ENCODE measurements around the gene RASA3.

Gene RASA3

DNA sequence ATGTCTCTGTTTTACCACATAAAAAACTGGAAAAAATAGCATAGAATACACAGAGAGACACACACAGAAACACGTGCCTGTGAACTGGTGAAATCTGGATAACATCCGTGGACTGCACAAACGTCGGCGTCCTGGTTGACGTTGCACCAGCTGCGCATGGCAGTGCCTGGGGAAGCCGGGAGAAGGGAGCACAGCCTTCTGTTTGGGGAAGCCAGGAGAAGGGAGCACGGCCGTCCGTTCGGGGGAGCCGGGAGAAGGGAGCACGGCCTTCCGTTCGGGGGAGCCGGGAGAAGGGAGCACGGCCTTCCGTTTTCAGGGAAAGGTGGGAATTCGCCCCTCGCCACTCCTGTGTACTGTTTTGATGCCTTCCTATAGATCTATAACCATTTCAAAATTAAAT lies 94.7 kb downstream of the RASA3 start:
- TF ChIP-seq, protein P1, sequence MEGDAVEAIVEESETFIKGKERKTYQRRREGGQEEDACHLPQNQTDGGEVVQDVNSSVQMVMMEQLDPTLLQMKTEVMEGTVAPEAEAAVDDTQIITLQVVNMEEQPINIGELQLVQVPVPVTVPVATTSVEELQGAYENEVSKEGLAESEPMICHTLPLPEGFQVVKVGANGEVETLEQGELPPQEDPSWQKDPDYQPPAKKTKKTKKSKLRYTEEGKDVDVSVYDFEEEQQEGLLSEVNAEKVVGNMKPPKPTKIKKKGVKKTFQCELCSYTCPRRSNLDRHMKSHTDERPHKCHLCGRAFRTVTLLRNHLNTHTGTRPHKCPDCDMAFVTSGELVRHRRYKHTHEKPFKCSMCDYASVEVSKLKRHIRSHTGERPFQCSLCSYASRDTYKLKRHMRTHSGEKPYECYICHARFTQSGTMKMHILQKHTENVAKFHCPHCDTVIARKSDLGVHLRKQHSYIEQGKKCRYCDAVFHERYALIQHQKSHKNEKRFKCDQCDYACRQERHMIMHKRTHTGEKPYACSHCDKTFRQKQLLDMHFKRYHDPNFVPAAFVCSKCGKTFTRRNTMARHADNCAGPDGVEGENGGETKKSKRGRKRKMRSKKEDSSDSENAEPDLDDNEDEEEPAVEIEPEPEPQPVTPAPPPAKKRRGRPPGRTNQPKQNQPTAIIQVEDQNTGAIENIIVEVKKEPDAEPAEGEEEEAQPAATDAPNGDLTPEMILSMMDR (IDR thresholded peaks at IDR 0.05; ENCODE audit: low read length, missing control alignments) = no peak
- no peak for DNase-seq (ENCODE audit: low read depth)

DNA sequence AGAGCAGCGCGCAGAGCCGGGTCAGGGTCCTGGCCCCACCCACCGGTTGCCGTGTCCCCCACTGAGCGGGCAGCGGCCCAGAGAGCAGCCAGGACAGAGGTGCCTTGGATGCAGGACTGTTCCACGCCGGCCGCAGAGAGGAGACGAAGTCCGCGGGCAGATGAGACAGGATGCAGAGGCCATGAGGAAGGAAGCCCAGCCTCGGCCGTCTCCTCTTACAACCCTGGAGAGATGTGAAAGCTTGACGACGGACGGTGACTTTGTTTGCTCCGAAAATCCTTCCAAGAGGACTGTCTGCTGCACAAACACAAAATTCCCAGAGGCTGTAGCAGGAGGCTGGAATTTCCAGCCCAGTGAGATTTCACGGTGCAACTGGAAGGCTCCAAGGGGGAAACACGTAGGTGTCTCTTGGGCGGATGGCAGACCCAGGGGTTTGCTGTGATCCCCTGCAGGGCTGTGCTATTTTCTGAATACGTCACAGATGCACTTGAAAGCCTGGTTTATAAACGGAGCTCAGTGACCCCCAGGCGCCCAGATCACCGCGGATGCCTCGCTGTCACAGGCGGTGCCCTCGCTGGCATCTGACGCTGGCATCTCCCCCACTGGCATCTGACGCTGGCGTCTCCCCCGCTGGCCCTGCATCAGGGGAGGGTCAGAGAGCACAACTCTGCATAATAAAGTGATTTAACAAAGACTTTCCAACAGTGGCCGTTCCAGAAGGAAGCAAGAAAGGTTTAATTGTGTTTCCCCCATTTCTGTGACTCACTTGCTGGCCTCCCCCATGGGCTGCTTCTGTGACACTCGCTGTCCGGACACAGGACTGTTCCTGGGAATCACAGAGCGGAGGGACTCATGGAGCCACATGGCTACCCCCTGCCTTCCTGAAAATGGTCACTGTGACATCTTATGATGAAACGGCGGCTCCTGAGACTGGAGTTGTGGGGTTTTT lies 96.6 kb downstream of the RASA3 start:
- peak; percentile 20 for DNase-seq (ENCODE audit: low read depth)
- H3K4me3 ChIP-seq (replicated peaks; ENCODE audit: low read depth, low read length) = no peak overlapping the region
- TF ChIP-seq, protein P1 (IDR thresholded peaks at IDR 0.05; ENCODE audit: low read length, missing control alignments) = no peak

More for the DNA sequence above, 94.7 kb downstream of the RASA3 start:
- H3K4me3 ChIP-seq (replicated peaks; ENCODE audit: low read depth, low read length) = no peak overlapping the region

GRCh38 chr13:114035186-114035582 lies 97.2 kb downstream of the RASA3 start:
- TF ChIP-seq, protein P1 (IDR thresholded peaks at IDR 0.05; ENCODE audit: low read length, missing control alignments) = no peak
- H3K4me3 ChIP-seq (replicated peaks; ENCODE audit: low read depth, low read length) = no peak overlapping the region
- no peak for DNase-seq (ENCODE audit: low read depth)

DNA sequence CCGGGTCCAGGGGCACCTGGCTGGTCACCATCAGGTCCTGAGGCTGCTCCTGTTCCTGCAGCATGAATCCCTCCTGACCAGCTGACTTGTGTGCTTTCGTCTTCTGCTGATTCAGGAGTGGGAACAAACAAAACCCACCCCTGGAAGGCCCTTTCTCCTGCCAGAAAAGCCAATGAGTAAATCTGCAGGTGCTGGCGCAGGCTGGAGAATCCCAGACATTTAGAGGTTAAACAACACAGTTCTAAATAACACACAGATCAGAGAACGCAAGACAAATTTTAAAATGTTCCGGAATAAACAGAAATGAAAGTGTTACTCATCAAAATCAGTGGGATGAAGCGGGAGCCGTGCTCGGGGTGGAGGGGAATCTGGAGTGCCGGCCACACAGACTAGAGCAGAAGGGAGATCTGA lies 97.9 kb downstream of the RASA3 start:
- no peak for DNase-seq (ENCODE audit: low read depth)
- TF ChIP-seq, protein P1 (IDR thresholded peaks at IDR 0.05; ENCODE audit: low read length, missing control alignments) = no peak
- H3K4me3 ChIP-seq (replicated peaks; ENCODE audit: low read depth, low read length) = no peak overlapping the region

DNA sequence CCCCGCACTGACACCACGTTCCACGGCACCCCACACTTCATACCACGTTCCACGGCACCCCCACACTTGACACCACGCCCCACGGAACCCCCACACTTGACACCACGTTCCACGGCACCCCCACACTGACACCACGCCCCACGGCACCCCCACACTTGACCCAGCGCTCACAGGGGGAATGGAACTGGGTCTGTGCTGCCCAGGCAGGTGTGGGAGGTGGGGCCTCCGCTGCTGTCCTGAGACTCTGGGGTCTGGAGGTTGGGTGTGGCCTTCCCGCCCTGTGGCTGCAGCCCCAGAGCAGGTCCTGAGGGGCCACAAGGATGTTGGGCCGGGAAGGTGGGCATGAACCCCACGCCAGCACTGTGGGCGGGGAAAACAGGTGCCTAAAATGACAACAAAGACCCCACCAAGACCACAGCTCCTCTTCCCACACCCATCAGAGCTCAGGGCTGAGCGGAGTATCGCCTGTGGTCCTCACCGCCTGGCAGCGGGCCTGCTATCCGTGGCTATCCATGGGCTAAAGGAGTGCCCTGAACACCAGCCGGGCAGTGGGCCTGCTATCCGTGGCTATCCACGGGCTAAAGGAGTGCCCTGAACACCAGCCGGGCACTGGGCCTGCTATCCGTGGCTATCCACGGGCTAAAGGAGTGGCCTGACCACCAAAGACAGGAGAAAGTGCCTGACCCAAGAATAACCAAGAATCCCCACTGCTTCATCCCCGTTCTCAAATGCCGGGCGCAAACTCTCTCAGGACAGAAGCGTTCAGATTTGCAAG lies 98.7 kb downstream of the RASA3 start:
- no peak for DNase-seq (ENCODE audit: low read depth)
- TF ChIP-seq, protein P1 (IDR thresholded peaks at IDR 0.05; ENCODE audit: low read length, missing control alignments) = no peak

DNA sequence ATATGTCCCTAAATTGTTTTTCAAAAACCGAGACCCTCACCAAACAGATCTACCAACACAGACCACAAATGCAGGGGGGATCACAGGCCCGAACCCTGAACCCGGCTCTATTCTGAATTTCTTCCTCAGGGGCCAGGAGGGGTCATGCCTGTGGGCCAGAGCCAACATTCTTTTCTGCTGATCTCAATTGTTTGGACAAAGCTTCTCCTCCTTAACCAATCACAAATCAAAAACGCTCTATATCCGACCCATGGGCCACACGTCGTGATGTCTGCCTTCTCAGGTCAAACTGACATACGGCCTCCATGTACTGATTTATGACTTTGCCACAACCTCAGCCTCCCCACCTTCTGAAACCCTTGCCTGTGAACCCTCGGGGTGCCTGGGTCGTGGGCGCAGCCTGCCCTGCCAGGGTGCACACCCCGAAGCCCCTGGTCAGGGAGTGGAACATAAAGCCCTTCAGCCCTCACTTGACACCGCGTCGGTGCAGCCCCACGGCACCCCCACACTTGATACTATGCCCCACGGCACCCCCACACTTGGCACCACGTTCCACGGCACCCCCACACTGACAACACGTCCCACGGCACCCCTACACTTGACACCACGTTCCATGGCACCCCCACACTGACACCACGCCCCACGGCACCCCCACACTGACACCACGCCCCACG lies 100.2 kb downstream of the RASA3 start:
- DNase-seq (ENCODE audit: low read depth) = peak; percentile 82
- no peak overlapping the region for H3K4me3 ChIP-seq (replicated peaks; ENCODE audit: low read depth, low read length)
- TF ChIP-seq, protein P1 (IDR thresholded peaks at IDR 0.05; ENCODE audit: low read length, missing control alignments) = no peak

More for the DNA sequence above, 98.7 kb downstream of the RASA3 start:
- no peak overlapping the region for H3K4me3 ChIP-seq (replicated peaks; ENCODE audit: low read depth, low read length)
